ENCODE results near the gene TMEM80.
A peak's percentile ranks its signal among the peaks of the same experiment; 100 is the strongest.

TMEM80 gene

DNA sequence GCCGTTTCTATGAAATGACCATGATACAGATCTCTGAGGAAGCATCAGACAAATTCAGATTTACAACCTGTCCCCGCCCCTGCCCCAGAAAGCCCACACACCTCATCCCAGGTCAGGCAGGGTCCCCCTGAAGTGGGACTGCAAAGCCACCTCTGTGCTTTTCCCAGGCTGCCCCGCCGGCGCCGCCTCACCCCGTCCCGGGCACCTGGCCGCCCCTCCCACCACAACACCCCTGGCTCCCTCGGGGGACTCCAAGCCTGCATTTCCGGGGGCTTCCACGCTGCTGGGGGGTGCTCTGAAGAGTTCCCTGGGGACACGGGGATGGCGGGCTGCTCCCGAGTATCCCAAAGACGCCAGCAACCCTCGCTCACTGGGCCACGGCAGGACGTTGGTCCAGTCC is 35.3 kb upstream of the TMEM80 start:
- Histone ChIP-seq H2AFZ (ENCODE audit: low read length) (no peak overlapping the region), H3K79me1 (ENCODE audit: low read depth, low read length) (peaks cover 6% of the 10 kb centered on the region), H3K27ac (replicated peaks; ENCODE audit: low read length) (no peak overlapping the region), H3K9ac (ENCODE audit: low read depth, low read length, poor library complexity) (no peak overlapping the region), H3K4me2 (ENCODE audit: insufficient read depth, low read length, poor library complexity, severe bottlenecking) (no peak overlapping the region), H3K9me3 (replicated peaks in 1 of 2; ENCODE audit: control insufficient read depth in 2 of 2, insufficient read depth in 1 of 2, low read depth in 1 of 2, low read length in 2 of 2) (peaks cover 0 to 3% of the 10 kb centered on the region in 2 donors), H3K4me3 (ENCODE audit: low read length in 2 of 2) (no peak overlapping the region), H2BK120ac (ENCODE audit: low read depth, low read length) (no peak overlapping the region), H3K14ac (ENCODE audit: low read length) (no peak overlapping the region), H2AK5ac (ENCODE audit: low read depth, low read length) (no peak overlapping the region), H2BK15ac (ENCODE audit: low read length) (no peak overlapping the region), H3K36me3 (replicated peaks in 1 of 2; ENCODE audit: control insufficient read depth in 2 of 2, insufficient read depth in 2 of 2, low read length in 2 of 2) (peaks cover 14 to 69% of the 10 kb centered on the region in 2 donors), H3K27me3 (ENCODE audit: control insufficient read depth in 3 of 3, insufficient read depth in 3 of 3, low read depth in 1 of 3, low read length in 3 of 3) (no peaks in the 10 kb centered on the region), H3K23ac (ENCODE audit: low read depth, low read length, poor library complexity) (no peak overlapping the region), H3K4ac (ENCODE audit: low read length) (no peak overlapping the region), H4K8ac (ENCODE audit: low read depth, low read length) (no peak overlapping the region), H4K91ac (ENCODE audit: low read depth, low read length, poor library complexity) (no peak overlapping the region), H2BK5ac (ENCODE audit: low read length) (no peak overlapping the region), H3K18ac (ENCODE audit: low read length) (no peak overlapping the region), H2BK12ac (ENCODE audit: low read length) (no peak overlapping the region), H3K4me1 (ENCODE audit: control insufficient read depth in 2 of 2, insufficient read depth in 1 of 2, low read depth in 1 of 2, low read length in 2 of 2) (no peaks in the 10 kb centered on the region)
- WGBS, 2 donors (ENCODE audit: extremely low coverage in 2 of 2, insufficient read length in 2 of 2, insufficient replicate concordance in 1 of 2) = no CpG with 5 or more reads among the region's 19 CpGs
- DNase-seq (ENCODE audit: low spot score) = no peak

DNA sequence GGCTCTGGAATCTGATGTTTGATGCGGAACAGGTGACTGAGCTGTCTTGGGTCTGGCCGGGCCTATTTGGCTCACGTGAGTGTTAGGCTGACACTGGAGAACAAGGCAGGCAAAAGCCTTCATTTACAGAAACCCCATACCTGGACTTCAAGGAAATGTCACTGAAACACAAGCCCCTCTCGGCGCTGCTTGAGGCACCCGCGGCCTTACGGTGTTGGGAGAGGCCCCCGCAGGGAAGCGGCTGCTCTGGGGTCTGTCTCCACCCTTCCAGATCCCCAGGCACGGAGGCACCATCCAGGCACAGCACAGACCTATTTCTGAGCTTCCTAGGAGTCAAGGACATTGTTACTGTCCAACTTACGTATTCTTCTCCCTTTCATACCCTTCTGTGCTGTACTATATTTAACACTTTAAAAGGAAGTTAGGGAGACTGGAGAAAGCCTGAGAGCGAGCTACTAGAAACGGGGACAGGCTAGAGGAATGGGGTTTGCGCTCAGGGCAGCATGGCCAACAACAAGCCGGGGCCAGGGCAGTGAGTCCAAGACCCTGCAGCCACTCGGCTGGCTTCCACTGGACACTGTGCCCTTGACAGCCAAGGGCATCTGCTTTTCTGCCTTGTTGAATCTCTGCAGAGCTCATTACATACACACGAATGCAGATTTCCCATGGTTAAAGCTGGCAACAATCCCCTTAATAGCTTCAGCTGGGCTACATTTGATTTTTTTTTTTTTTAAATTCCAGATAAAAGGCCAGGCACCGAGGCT is 34.8 kb upstream of the TMEM80 start:
- Histone ChIP-seq H2BK5ac (ENCODE audit: low read length) (no peak overlapping the region), H3K4ac (ENCODE audit: low read length) (no peak overlapping the region), H3K14ac (ENCODE audit: low read length) (no peak overlapping the region), H2BK120ac (ENCODE audit: low read depth, low read length) (no peak overlapping the region), H4K91ac (ENCODE audit: low read depth, low read length, poor library complexity) (no peak overlapping the region), H3K27me3 (ENCODE audit: control insufficient read depth in 3 of 3, insufficient read depth in 3 of 3, low read depth in 1 of 3, low read length in 3 of 3) (no peaks in the 10 kb centered on the region), H3K27ac (replicated peaks; ENCODE audit: low read length) (no peak overlapping the region), H3K4me2 (ENCODE audit: insufficient read depth, low read length, poor library complexity, severe bottlenecking) (no peak overlapping the region), H3K23ac (ENCODE audit: low read depth, low read length, poor library complexity) (no peak overlapping the region), H2AK5ac (ENCODE audit: low read depth, low read length) (no peak overlapping the region), H4K8ac (ENCODE audit: low read depth, low read length) (no peak overlapping the region), H3K4me1 (ENCODE audit: control insufficient read depth in 2 of 2, insufficient read depth in 1 of 2, low read depth in 1 of 2, low read length in 2 of 2) (no peaks in the 10 kb centered on the region), H3K9me3 (replicated peaks in 1 of 2; ENCODE audit: control insufficient read depth in 2 of 2, insufficient read depth in 1 of 2, low read depth in 1 of 2, low read length in 2 of 2) (peaks cover 2 to 5% of the 10 kb centered on the region in 2 donors), H2BK12ac (ENCODE audit: low read length) (no peak overlapping the region), H3K4me3 (ENCODE audit: low read length in 2 of 2) (no peak overlapping the region), H3K18ac (ENCODE audit: low read length) (no peak overlapping the region), H3K36me3 (replicated peaks in 1 of 2; ENCODE audit: control insufficient read depth in 2 of 2, insufficient read depth in 2 of 2, low read length in 2 of 2) (peaks cover 18 to 74% of the 10 kb centered on the region in 2 donors), H2AFZ (ENCODE audit: low read length) (no peak overlapping the region), H3K9ac (ENCODE audit: low read depth, low read length, poor library complexity) (no peak overlapping the region), H2BK15ac (ENCODE audit: low read length) (no peak overlapping the region), H3K79me1 (ENCODE audit: low read depth, low read length) (peaks cover 6% of the 10 kb centered on the region)
- no CpG with 5 or more reads among the region's 19 CpGs for WGBS, 2 donors (ENCODE audit: extremely low coverage in 2 of 2, insufficient read length in 2 of 2, insufficient replicate concordance in 1 of 2)
- no peak for DNase-seq (ENCODE audit: low spot score)

DNA sequence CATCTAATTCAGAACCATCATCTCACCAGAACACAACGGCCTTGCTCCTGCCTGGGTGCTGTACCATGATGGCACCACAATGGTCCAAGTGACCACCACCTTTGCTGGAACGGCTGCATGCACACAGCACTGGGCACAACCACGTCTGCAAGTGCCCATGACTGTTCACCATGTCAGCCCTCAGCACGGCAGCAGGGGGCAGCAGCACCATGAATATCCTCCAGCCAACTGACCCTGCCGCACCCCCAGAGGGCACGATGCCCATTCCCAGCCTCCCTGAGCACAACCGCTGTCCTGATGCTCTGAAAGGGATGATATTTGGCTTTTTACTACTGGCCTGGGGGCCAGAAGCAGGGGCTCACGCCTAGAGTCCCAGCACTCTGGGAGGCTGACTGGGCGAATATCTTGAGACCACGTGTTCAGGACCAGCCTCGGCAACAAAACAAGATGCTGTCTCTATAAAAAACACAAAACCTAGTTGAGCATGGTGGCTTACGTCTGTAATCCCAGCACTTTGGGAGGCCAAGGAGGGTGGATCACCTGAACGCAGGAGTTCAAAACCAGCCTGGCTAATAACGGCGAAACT is 32.8 kb upstream of the TMEM80 start:
- no peak overlapping the region for H4K91ac ChIP-seq (ENCODE audit: low read depth, low read length, poor library complexity)
- no peak overlapping the region for H3K4me2 ChIP-seq (ENCODE audit: insufficient read depth, low read length, poor library complexity, severe bottlenecking)

DNA sequence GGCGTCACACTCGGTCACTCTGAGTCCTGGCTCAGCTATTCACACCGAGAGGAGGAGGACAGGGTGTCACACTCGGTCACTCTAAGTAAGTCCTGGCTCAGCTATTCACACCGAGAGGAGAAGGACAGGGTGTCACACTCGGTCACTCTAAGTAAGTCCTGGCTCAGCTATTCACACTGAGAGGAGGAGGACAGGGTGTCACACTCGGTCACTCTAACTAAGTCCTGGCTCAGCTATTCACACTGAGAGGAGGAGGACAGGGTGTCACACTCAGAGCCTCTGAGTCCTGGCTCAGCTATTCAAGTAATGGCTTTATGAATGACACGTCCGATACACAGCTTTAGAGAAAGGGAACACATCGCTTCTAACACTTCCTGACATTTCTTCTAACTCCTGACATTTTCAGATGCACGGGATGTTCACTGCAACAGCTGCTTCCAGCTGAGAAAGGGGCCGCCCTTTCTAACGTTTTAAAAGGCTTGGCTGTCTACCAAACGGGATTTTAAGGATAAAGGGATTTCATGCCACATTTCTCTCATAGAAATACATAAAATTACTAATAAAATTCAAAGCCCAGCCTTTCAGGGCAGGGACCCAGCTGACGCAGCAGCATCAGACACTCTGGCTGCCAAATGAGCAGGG is 30.4 kb upstream of the TMEM80 start:
- no peak overlapping the region for H2AFZ ChIP-seq (ENCODE audit: low read length)

More for the DNA sequence above, 32.8 kb upstream of the TMEM80 start:
- H4K8ac ChIP-seq (ENCODE audit: low read depth, low read length) = no peak overlapping the region
- H3K18ac ChIP-seq (ENCODE audit: low read length) = no peak overlapping the region
- DNase-seq (ENCODE audit: low spot score) = no peak
- peak overlapping the region; percentile 40 for H2AK5ac ChIP-seq (ENCODE audit: low read depth, low read length)
- peak overlapping the region; percentile 45 for H3K23ac ChIP-seq (ENCODE audit: low read depth, low read length, poor library complexity)
- no peak overlapping the region for H2BK120ac ChIP-seq (ENCODE audit: low read depth, low read length)
- H2BK5ac ChIP-seq (ENCODE audit: low read length) = no peak overlapping the region
- no peak overlapping the region for H3K4me3 ChIP-seq (ENCODE audit: low read length in 2 of 2)
- peaks cover 16 to 73% of the 10 kb centered on the region in 2 donors for H3K36me3 ChIP-seq (replicated peaks in 1 of 2; ENCODE audit: control insufficient read depth in 2 of 2, insufficient read depth in 2 of 2, low read length in 2 of 2)
- H3K9me3 ChIP-seq (replicated peaks in 1 of 2; ENCODE audit: control insufficient read depth in 2 of 2, insufficient read depth in 1 of 2, low read depth in 1 of 2, low read length in 2 of 2) = peaks cover 2 to 5% of the 10 kb centered on the region in 2 donors
- H3K27ac ChIP-seq (replicated peaks; ENCODE audit: low read length) = no peak overlapping the region
- no peaks in the 10 kb centered on the region for H3K27me3 ChIP-seq (ENCODE audit: control insufficient read depth in 3 of 3, insufficient read depth in 3 of 3, low read depth in 1 of 3, low read length in 3 of 3)
- peak overlapping the region; percentile 82 for H2BK12ac ChIP-seq (ENCODE audit: low read length)
- WGBS, 2 donors (ENCODE audit: extremely low coverage in 2 of 2, insufficient read length in 2 of 2, insufficient replicate concordance in 1 of 2) = no CpG with 5 or more reads among the region's 15 CpGs
- no peak overlapping the region for H2AFZ ChIP-seq (ENCODE audit: low read length)
- no peak overlapping the region for H3K14ac ChIP-seq (ENCODE audit: low read length)
- H3K4ac ChIP-seq (ENCODE audit: low read length) = no peak overlapping the region
- no peak overlapping the region for H3K9ac ChIP-seq (ENCODE audit: low read depth, low read length, poor library complexity)
- no peak overlapping the region for H2BK15ac ChIP-seq (ENCODE audit: low read length)
- no peaks in the 10 kb centered on the region for H3K4me1 ChIP-seq (ENCODE audit: control insufficient read depth in 2 of 2, insufficient read depth in 1 of 2, low read depth in 1 of 2, low read length in 2 of 2)
- H3K79me1 ChIP-seq (ENCODE audit: low read depth, low read length) = peaks cover 4% of the 10 kb centered on the region

More for the DNA sequence above, 30.4 kb upstream of the TMEM80 start:
- H3K4me2 ChIP-seq (ENCODE audit: insufficient read depth, low read length, poor library complexity, severe bottlenecking) = no peak overlapping the region
- WGBS, 2 donors (ENCODE audit: extremely low coverage in 2 of 2, insufficient read length in 2 of 2, insufficient replicate concordance in 1 of 2) = no CpG with 5 or more reads among the region's 15 CpGs
- H4K91ac ChIP-seq (ENCODE audit: low read depth, low read length, poor library complexity) = no peak overlapping the region
- no peak overlapping the region for H2BK15ac ChIP-seq (ENCODE audit: low read length)
- no peak overlapping the region for H2AK5ac ChIP-seq (ENCODE audit: low read depth, low read length)
- H3K27me3 ChIP-seq (ENCODE audit: control insufficient read depth in 3 of 3, insufficient read depth in 3 of 3, low read depth in 1 of 3, low read length in 3 of 3) = no peaks in the 10 kb centered on the region
- no peak overlapping the region for H3K27ac ChIP-seq (replicated peaks; ENCODE audit: low read length)
- H3K36me3 ChIP-seq (replicated peaks in 1 of 2; ENCODE audit: control insufficient read depth in 2 of 2, insufficient read depth in 2 of 2, low read length in 2 of 2) = peaks cover 15 to 67% of the 10 kb centered on the region in 2 donors
- H3K4me1 ChIP-seq (ENCODE audit: control insufficient read depth in 2 of 2, insufficient read depth in 1 of 2, low read depth in 1 of 2, low read length in 2 of 2) = no peaks in the 10 kb centered on the region
- H3K9ac ChIP-seq (ENCODE audit: low read depth, low read length, poor library complexity) = no peak overlapping the region
- H4K8ac ChIP-seq (ENCODE audit: low read depth, low read length) = no peak overlapping the region
- no peak overlapping the region for H3K14ac ChIP-seq (ENCODE audit: low read length)
- H3K9me3 ChIP-seq (replicated peaks in 1 of 2; ENCODE audit: control insufficient read depth in 2 of 2, insufficient read depth in 1 of 2, low read depth in 1 of 2, low read length in 2 of 2) = peaks cover 2 to 5% of the 10 kb centered on the region in 2 donors
- H2BK5ac ChIP-seq (ENCODE audit: low read length) = no peak overlapping the region
- H3K23ac ChIP-seq (ENCODE audit: low read depth, low read length, poor library complexity) = no peak overlapping the region
- no peak overlapping the region for H2BK12ac ChIP-seq (ENCODE audit: low read length)
- no peak overlapping the region for H3K18ac ChIP-seq (ENCODE audit: low read length)
- H3K4me3 ChIP-seq (ENCODE audit: low read length in 2 of 2) = no peak overlapping the region
- H2BK120ac ChIP-seq (ENCODE audit: low read depth, low read length) = no peak overlapping the region
- H3K79me1 ChIP-seq (ENCODE audit: low read depth, low read length) = peaks cover 2% of the 10 kb centered on the region
- H3K4ac ChIP-seq (ENCODE audit: low read length) = no peak overlapping the region
- no peak for DNase-seq (ENCODE audit: low spot score)
